D721Med (cell line): ENCODE results near the gene C6orf120.

ENCODE experiments used
- DNase-seq: peaks from one replicate; pipeline ENCODE4 v3.0.0; 2011; ENCODE audit warnings: low spot score; ENCODE audit not compliant: insufficient read length
- FAIRE-seq: peaks from 2 replicates; lab custom pipeline; 2011; peaks lifted over from hg19 to GRCh38; lab: Jason Lieb, UNC
- TF ChIP-seq, protein P1 (sequence below): IDR thresholded peaks from 2 replicates; pipeline ENCODE4 v1.5.1; 2012; ENCODE audit warnings: mild to moderate bottlenecking, control low read depth; ENCODE audit not compliant: insufficient read depth; ENCODE audit errors: missing control alignments

Gene C6orf120

DNA sequence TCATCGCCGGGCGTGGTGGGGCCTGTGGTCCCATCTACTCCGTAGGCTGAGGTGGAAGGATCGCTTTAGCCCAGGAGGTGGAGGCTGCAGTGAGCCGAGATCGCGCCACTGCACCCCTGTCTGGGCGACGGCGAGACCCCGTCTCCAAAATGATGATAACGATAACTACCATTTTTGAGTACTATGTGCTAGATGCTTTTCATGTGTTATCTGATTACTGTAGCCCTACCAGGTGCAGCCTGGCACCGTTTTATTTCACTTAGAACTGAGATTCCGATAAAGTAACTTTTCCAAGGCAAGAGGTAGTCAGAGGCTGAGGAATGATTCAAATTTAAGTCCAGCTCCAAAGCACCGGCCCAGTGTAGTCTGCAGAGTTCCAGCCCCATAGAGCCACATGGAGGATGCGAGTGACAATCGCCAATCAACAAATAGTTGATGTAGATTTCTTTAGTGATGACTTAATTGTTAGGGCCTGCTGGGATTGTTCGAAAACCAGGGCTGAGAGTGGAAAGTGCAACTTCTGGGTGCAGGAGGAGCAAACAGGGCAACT is 50.2 kb downstream of the C6orf120 start:
- DNase-seq (no peak), FAIRE-seq (no peak)

More for the DNA sequence above, 50.2 kb downstream of the C6orf120 start:
- TF ChIP-seq, protein P1, sequence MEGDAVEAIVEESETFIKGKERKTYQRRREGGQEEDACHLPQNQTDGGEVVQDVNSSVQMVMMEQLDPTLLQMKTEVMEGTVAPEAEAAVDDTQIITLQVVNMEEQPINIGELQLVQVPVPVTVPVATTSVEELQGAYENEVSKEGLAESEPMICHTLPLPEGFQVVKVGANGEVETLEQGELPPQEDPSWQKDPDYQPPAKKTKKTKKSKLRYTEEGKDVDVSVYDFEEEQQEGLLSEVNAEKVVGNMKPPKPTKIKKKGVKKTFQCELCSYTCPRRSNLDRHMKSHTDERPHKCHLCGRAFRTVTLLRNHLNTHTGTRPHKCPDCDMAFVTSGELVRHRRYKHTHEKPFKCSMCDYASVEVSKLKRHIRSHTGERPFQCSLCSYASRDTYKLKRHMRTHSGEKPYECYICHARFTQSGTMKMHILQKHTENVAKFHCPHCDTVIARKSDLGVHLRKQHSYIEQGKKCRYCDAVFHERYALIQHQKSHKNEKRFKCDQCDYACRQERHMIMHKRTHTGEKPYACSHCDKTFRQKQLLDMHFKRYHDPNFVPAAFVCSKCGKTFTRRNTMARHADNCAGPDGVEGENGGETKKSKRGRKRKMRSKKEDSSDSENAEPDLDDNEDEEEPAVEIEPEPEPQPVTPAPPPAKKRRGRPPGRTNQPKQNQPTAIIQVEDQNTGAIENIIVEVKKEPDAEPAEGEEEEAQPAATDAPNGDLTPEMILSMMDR: no peak
